Uterus (tissue), 2 donors: ENCODE measurements around the gene KAT7.

Source experiments
- POLR2A ChIP-seq, 2 donors: fragments of 450-650 bp; IDR thresholded peaks; one replicate each; pipeline ENCODE4 v1.6.1; 2016; ENCODE audit warnings: antibody characterized with exemption in 2 of 2, mild to moderate bottlenecking in 1 of 2, moderate library complexity in 1 of 2
- TF ChIP-seq, protein P1 (sequence below), 4 experiments: fragments of 200-600 bp in 2 of 4; fragments of 450-650 bp in 2 of 4; sonication (generic) in 2 of 4; IDR thresholded peaks; one replicate each; pipeline ENCODE4 v1.5.1; 2016 to 2019; ENCODE audit warnings: antibody characterized with exemption in 4 of 4, mild to moderate bottlenecking in 2 of 4, moderate library complexity in 1 of 4

DNA sequence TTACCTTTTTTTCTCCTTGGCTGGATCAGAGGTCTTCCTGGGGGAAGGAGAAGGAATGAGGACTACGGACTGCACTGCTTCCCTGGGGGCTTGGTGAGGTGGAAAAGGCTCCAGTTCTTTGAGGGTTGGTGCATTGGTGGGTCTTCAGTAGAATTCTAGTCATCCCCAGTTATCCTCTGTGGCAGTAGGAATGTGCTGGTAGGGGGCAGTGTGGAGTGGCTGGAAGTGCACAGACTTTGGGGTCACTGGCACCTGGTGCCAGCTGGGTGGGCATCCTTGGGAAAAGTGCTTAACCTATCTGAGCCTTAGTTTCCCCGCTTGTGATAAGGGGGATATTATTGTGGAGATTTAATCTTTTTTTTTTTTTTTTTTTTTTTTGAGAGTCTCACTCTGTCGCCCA, 53.1 kb downstream of the KAT7 start:
- TF ChIP-seq POLR2A (IDR thresholded peaks at IDR 0.05) = no peak
- TF ChIP-seq, protein P1, sequence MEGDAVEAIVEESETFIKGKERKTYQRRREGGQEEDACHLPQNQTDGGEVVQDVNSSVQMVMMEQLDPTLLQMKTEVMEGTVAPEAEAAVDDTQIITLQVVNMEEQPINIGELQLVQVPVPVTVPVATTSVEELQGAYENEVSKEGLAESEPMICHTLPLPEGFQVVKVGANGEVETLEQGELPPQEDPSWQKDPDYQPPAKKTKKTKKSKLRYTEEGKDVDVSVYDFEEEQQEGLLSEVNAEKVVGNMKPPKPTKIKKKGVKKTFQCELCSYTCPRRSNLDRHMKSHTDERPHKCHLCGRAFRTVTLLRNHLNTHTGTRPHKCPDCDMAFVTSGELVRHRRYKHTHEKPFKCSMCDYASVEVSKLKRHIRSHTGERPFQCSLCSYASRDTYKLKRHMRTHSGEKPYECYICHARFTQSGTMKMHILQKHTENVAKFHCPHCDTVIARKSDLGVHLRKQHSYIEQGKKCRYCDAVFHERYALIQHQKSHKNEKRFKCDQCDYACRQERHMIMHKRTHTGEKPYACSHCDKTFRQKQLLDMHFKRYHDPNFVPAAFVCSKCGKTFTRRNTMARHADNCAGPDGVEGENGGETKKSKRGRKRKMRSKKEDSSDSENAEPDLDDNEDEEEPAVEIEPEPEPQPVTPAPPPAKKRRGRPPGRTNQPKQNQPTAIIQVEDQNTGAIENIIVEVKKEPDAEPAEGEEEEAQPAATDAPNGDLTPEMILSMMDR (IDR thresholded peaks at IDR 0.05) = no peak
